IMR-90 (cell line): Measurements from ENCODE around the gene RABEP2. TPM values are rescaled to one million over a fixed set of nuclear protein-coding genes. Genes with fewer than 3 reads are reported as not detected.

Source experiments
- ATAC-seq: fragments of 200-7000 bp; cut with Tn5 transposase; 2 replicates; pipeline ENCODE4 v1.9.1; 2020; ENCODE audit warnings: low read depth, mild to moderate bottlenecking, moderate library complexity
- BruUV-seq: library from RNA; stranded (reverse); fragments of 400-500 nt; replicated peaks from 2 replicates; lab custom pipeline; 2021; lab: Mats Ljungman, UMichigan
- CTCF ChIA-PET: fragments of 300-600 bp; formaldehyde crosslinking; extraction: SDS; loops from one replicate; lab custom pipeline; 2021; ENCODE audit warnings: antibody characterized with exemption; lab: Yijun Ruan, JAX
- POLR2A ChIA-PET: fragments of 300-600 bp; sonication (Branson Sonifier 250); formaldehyde crosslinking; loops from one replicate; lab custom pipeline; 2022; ENCODE audit warnings: antibody characterized with exemption; ENCODE audit not compliant: unreplicated experiment; lab: Charles Lee
- DNase-seq: peaks from one replicate; pipeline ENCODE4 v3.0.0; 2013
- H2AFZ ChIP-seq: replicated peaks from 2 replicates; pipeline ENCODE3; 2013; ENCODE audit warnings: low read length, mild to moderate bottlenecking; ENCODE audit not compliant: poor library complexity
- H2AK5ac ChIP-seq: 2 replicates; pipeline ENCODE4 v1.6.1; 2013; ENCODE audit warnings: low read depth, low read length, inconsistent platforms
- H2AK9ac ChIP-seq: replicated peaks from 2 replicates; pipeline ENCODE3; 2013; ENCODE audit warnings: mild to moderate bottlenecking, low read depth, low read length, moderate library complexity; ENCODE audit not compliant: poor library complexity
- H2BK120ac ChIP-seq: 2 replicates; pipeline ENCODE4 v1.6.1; 2013; ENCODE audit warnings: low read depth, low read length, inconsistent platforms
- H2BK15ac ChIP-seq: 3 replicates; pipeline ENCODE4 v1.6.1; 2013; ENCODE audit warnings: low read depth, low read length, inconsistent platforms
- H2BK20ac ChIP-seq: 2 replicates; pipeline ENCODE4 v1.6.1; 2013; ENCODE audit warnings: low read depth, mild to moderate bottlenecking, inconsistent platforms, low read length, moderate library complexity
- H2BK5ac ChIP-seq: 2 replicates; pipeline ENCODE4 v1.6.1; 2013; ENCODE audit warnings: mild to moderate bottlenecking, low read depth, low read length, inconsistent platforms; ENCODE audit not compliant: poor library complexity, severe bottlenecking
- H3K14ac ChIP-seq: replicated peaks from 2 replicates; pipeline ENCODE4 v1.6.1; 2013; ENCODE audit warnings: low read depth, low read length, inconsistent platforms
- H3K18ac ChIP-seq: 2 replicates; pipeline ENCODE4 v1.6.1; 2013; ENCODE audit warnings: low read depth, low read length, control low read depth
- H3K23ac ChIP-seq: 2 replicates; pipeline ENCODE4 v1.6.1; 2013; ENCODE audit warnings: low read depth, low read length, inconsistent platforms
- H3K27ac ChIP-seq: 2 replicates; pipeline ENCODE4 v1.5.1; 2013; ENCODE audit warnings: mild to moderate bottlenecking, control low read depth, low read length; ENCODE audit not compliant: insufficient read depth
- H3K27me3 ChIP-seq: 2 replicates; pipeline ENCODE4 v1.6.1; 2013; ENCODE audit warnings: low read length; ENCODE audit not compliant: control insufficient read depth, insufficient read depth
- H3K36me3 ChIP-seq: 2 replicates; pipeline ENCODE4 v1.6.1; 2013; ENCODE audit warnings: low read length, mixed read lengths; ENCODE audit not compliant: control insufficient read depth, insufficient read depth
- H3K4ac ChIP-seq: 2 replicates; pipeline ENCODE4 v1.6.1; 2013; ENCODE audit warnings: low read depth, low read length, inconsistent platforms
- H3K4me1 ChIP-seq: 2 replicates; pipeline ENCODE4 v1.6.1; 2013; ENCODE audit warnings: low read length, mixed read lengths; ENCODE audit not compliant: control insufficient read depth, insufficient read depth
- H3K4me2 ChIP-seq: 2 replicates; pipeline ENCODE4 v1.6.1; 2013; ENCODE audit warnings: low read depth, mild to moderate bottlenecking, control low read depth, low read length, moderate library complexity
- H3K4me3 ChIP-seq: 2 replicates; pipeline ENCODE4 v1.5.1; 2013; ENCODE audit warnings: low read depth, mild to moderate bottlenecking, control low read depth, low read length, moderate library complexity; ENCODE audit not compliant: insufficient read depth
- H3K56ac ChIP-seq: 2 replicates; pipeline ENCODE4 v1.6.1; 2013; ENCODE audit warnings: low read length, inconsistent platforms; ENCODE audit not compliant: insufficient read depth; ENCODE audit errors: extremely low read depth
- H3K79me1 ChIP-seq, 2 experiments: 2 replicates each; pipeline ENCODE4 v1.6.1; 2013; ENCODE audit warnings: low read length in 2 of 2, inconsistent platforms in 1 of 2, low read depth in 1 of 2
- H3K9ac ChIP-seq: 2 replicates; pipeline ENCODE4 v1.6.1; 2013; ENCODE audit warnings: low read depth, low read length, control low read depth
- H3K9me1 ChIP-seq: 2 replicates; pipeline ENCODE4 v1.6.1; 2013; ENCODE audit warnings: low read length, inconsistent platforms; ENCODE audit not compliant: insufficient read depth
- H3K9me3 ChIP-seq: 2 replicates; pipeline ENCODE4 v1.6.1; 2013; ENCODE audit warnings: low read length; ENCODE audit not compliant: control insufficient read depth, insufficient read depth
- H4K20me1 ChIP-seq: 2 replicates; pipeline ENCODE4 v1.6.1; 2013; ENCODE audit warnings: low read length, inconsistent platforms; ENCODE audit not compliant: insufficient read depth
- H4K5ac ChIP-seq: 2 replicates; pipeline ENCODE4 v1.6.1; 2013; ENCODE audit warnings: mild to moderate bottlenecking, low read depth, low read length, control low read depth
- H4K8ac ChIP-seq, 2 experiments: 2 replicates each; pipeline ENCODE4 v1.6.1; 2013; ENCODE audit warnings: low read depth in 2 of 2, low read length in 2 of 2, control low read depth in 1 of 2, inconsistent platforms in 1 of 2
- H4K91ac ChIP-seq: 2 replicates; pipeline ENCODE4 v1.6.1; 2013; ENCODE audit warnings: low read depth, low read length, inconsistent platforms; ENCODE audit not compliant: insufficient read depth
- BHLHE40 ChIP-seq: fragments of 150-350 bp; IDR thresholded peaks from 2 replicates; pipeline ENCODE4 v1.6.1; 2016; ENCODE audit warnings: mild to moderate bottlenecking, low read depth, low read length
- CEBPB ChIP-seq: IDR thresholded peaks from 2 replicates; pipeline ENCODE4 v1.6.1; 2012; ENCODE audit warnings: low read depth, low read length, improper control_type of control experiment
- CHD1 ChIP-seq: IDR thresholded peaks from 2 replicates; pipeline ENCODE4 v1.6.1; 2012; ENCODE audit warnings: low read depth, low read length, improper control_type of control experiment
- FOS ChIP-seq: fragments of 150-350 bp; IDR thresholded peaks from 2 replicates; pipeline ENCODE4 v1.6.1; 2016; ENCODE audit warnings: low read depth, low read length
- MAZ ChIP-seq: IDR thresholded peaks from 2 replicates; pipeline ENCODE4 v1.6.1; 2012; ENCODE audit warnings: low read depth, mild to moderate bottlenecking, low read length, improper control_type of control experiment, moderate library complexity, borderline replicate concordance
- MXI1 ChIP-seq: IDR thresholded peaks from 2 replicates; pipeline ENCODE4 v1.6.1; 2012; ENCODE audit warnings: low read depth, mild to moderate bottlenecking, low read length, moderate library complexity, borderline replicate concordance
- NFE2L2 ChIP-seq: fragments of 150-350 bp; IDR thresholded peaks from 2 replicates; pipeline ENCODE4 v1.6.1; 2016; ENCODE audit warnings: low read depth, mild to moderate bottlenecking, low read length
- POLR2A ChIP-seq: IDR thresholded peaks from 2 replicates; pipeline ENCODE4 v1.6.1; 2012; ENCODE audit warnings: mild to moderate bottlenecking, low read depth, low read length
- RAD21 ChIP-seq: IDR thresholded peaks from 2 replicates; pipeline ENCODE4 v1.6.1; 2012; ENCODE audit warnings: low read length, improper control_type of control experiment
- RCOR1 ChIP-seq: IDR thresholded peaks from 2 replicates; pipeline ENCODE4 v1.6.1; 2012; ENCODE audit warnings: mild to moderate bottlenecking, low read length, improper control_type of control experiment; ENCODE audit not compliant: insufficient replicate concordance
- RFX5 ChIP-seq: IDR thresholded peaks from 2 replicates; pipeline ENCODE4 v1.8.0; 2012; ENCODE audit warnings: low read depth, mild to moderate bottlenecking, low read length, moderate library complexity
- SMC3 ChIP-seq: fragments of 150-350 bp; IDR thresholded peaks from 2 replicates; pipeline ENCODE4 v1.6.1; 2016; ENCODE audit warnings: low read depth, mild to moderate bottlenecking, antibody characterized with exemption, low read length, moderate library complexity
- WGBS, 2 experiments: methylation state at CpG; one replicate each; pipeline versions ENCODE4 v1.1.5 to v1.1.7; 2013; ENCODE audit warnings: missing lambda C conversion rate in 2 of 2; ENCODE audit not compliant: insufficient read length in 1 of 2; ENCODE audit errors: extremely low coverage in 2 of 2; 5-methylcytosine and 5-hydroxymethylcytosine counted together
- dilution Hi-C: fragments of 300-500 bp; cut with HindIII; formaldehyde crosslinking; loops from one replicate; pipeline ENCODE4 v1.14.3; 2018; ENCODE audit warnings: low sequenced_read_pairs; ENCODE audit not compliant: unreplicated experiment
- in situ Hi-C: fragments of 300-500 bp; cut with MboI; formaldehyde crosslinking; loops from 3 replicates; pipeline ENCODE4 v1.14.3; 2019; ENCODE audit warnings: low sequenced_read_pairs, inconsistent platforms, mixed read lengths
- intact Hi-C: fragments of 100-400 bp; cut with micrococcal nuclease; formaldehyde crosslinking; loops from 2 replicates; pipeline ENCODE4 v1.10.0; 2022
- polyA plus RNA-seq, 3 experiments: library from polyadenylated mRNA; depleted of rRNA; stranded (reverse); fragments of >200 nt; gene quantifications; 2 replicates each; pipeline ENCODE4 v1.2.3, GENCODE V29; 2012; ENCODE audit warnings: low replicate concordance in 1 of 3
- total RNA-seq: library from RNA; depleted of rRNA; stranded (reverse); fragments of >200 nt; gene quantifications from 2 replicates; pipeline ENCODE4 v1.2.3, GENCODE V29; 2012
- TF ChIP-seq, protein P1 (sequence below): fragments of 150-350 bp; IDR thresholded peaks from 2 replicates; pipeline ENCODE4 v1.6.1; 2016; ENCODE audit warnings: low read depth, mild to moderate bottlenecking, low read length, moderate library complexity, borderline replicate concordance
- TF ChIP-seq, protein P2 (sequence below): fragments of 150-350 bp; IDR thresholded peaks from 2 replicates; pipeline ENCODE4 v1.6.1; 2017; ENCODE audit warnings: mild to moderate bottlenecking, antibody characterized with exemption, low read length, low read depth

RABEP2 gene
- total and polyA plus RNA-seq, 2 of the 4 experiments (the other 2 are of a cell fraction) = 12.2 to 20.0 TPM

DNA sequence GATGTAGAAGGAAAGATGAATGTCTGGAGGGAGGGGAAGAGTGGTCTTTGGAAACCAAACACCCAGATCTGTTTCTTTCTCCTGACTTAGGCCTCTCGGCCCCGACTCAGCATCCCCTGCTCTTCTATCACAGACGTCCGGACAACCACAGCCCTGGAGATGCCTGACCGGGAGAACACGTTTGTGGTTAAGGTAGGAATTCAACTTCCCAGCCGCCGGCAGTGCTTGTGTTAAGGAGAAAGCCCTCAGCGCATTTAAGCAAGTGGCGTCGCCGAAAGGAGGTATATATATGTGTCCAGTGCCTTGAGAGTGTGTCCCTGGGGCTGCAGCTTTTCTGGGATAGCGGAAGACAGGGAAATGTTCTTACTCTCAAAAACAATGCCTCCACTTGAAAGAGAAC lies 57.8 kb downstream of the RABEP2 start:
- ATAC-seq (no peak), DNase-seq (no peak)
- no peak overlapping the region for H4K8ac ChIP-seq
- no peak overlapping the region for H2BK120ac ChIP-seq
- H3K27ac ChIP-seq = no peak overlapping the region
- no peak overlapping the region for H3K9ac ChIP-seq
- H3K9me1 ChIP-seq = peaks cover 4% of the 10 kb centered on the region; the same call in 1 of the 2 replicates
- H3K36me3 ChIP-seq = peaks cover 42% of the 10 kb centered on the region
- dilution Hi-C loops = no loop called here
- no CpG with 5 or more reads among the region's 13 CpGs for WGBS, 2 experiments
- no peak overlapping the region for H2AK5ac ChIP-seq
- H3K18ac ChIP-seq = no peak overlapping the region
- CTCF ChIA-PET = no interaction called here
- no peaks in the 10 kb centered on the region for H3K27me3 ChIP-seq
- H3K4me3 ChIP-seq = no peak overlapping the region
- no peaks in the 10 kb centered on the region for H3K9me3 ChIP-seq
- peaks cover 20 to 53% of the 10 kb centered on the region in 2 experiments for H3K79me1 ChIP-seq
- no TSS peak for BruUV-seq
- no peak overlapping the region for H3K23ac ChIP-seq
- in situ Hi-C loops = no loop called here
- no peak overlapping the region for H2BK20ac ChIP-seq
- no peak overlapping the region for H4K5ac ChIP-seq
- POLR2A ChIA-PET = no interaction called here
- no peak overlapping the region for H4K91ac ChIP-seq
- H2AK9ac ChIP-seq = peak overlapping the region; percentile 52
- no peak overlapping the region for H3K4me2 ChIP-seq
- no peak overlapping the region for H3K4ac ChIP-seq
- H2BK5ac ChIP-seq = no peak overlapping the region
- no peak overlapping the region for H2AFZ ChIP-seq
- TF ChIP-seq POLR2A (no peak), FOS (no peak), RFX5 (no peak), SMC3 (no peak), BHLHE40 (no peak), RAD21 (no peak), MXI1 (no peak), CEBPB (no peak), CHD1 (no peak), NFE2L2 (no peak), RCOR1 (no peak), MAZ (no peak)
- TF ChIP-seq, protein P1, sequence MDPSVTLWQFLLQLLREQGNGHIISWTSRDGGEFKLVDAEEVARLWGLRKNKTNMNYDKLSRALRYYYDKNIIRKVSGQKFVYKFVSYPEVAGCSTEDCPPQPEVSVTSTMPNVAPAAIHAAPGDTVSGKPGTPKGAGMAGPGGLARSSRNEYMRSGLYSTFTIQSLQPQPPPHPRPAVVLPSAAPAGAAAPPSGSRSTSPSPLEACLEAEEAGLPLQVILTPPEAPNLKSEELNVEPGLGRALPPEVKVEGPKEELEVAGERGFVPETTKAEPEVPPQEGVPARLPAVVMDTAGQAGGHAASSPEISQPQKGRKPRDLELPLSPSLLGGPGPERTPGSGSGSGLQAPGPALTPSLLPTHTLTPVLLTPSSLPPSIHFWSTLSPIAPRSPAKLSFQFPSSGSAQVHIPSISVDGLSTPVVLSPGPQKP = no peak
- TF ChIP-seq, protein P2, sequence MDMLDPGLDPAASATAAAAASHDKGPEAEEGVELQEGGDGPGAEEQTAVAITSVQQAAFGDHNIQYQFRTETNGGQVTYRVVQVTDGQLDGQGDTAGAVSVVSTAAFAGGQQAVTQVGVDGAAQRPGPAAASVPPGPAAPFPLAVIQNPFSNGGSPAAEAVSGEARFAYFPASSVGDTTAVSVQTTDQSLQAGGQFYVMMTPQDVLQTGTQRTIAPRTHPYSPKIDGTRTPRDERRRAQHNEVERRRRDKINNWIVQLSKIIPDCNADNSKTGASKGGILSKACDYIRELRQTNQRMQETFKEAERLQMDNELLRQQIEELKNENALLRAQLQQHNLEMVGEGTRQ = no peak
- H3K56ac ChIP-seq = no peak overlapping the region
- H3K4me1 ChIP-seq = peaks cover 5% of the 10 kb centered on the region; the same call in 1 of the 2 replicates
- no peak overlapping the region for H3K14ac ChIP-seq
- intact Hi-C loops = no loop called here
- H4K20me1 ChIP-seq = peaks cover 12% of the 10 kb centered on the region
- no peak overlapping the region for H2BK15ac ChIP-seq
